Naive thymus-derived CD4-positive, alpha-beta T cell (primary cell): ENCODE results near the gene BAZ1B. TPM values are rescaled to one million over a fixed set of nuclear protein-coding genes. Genes with fewer than 3 reads are reported as not detected.

Experiments
- ATAC-seq: fragments of 150-1000 bp; cut with Tn5 transposase; 2 replicates; pipeline ENCODE4 v1.10.0; 2021; ENCODE audit warnings: mild to moderate bottlenecking, moderate library complexity
- CTCF ChIA-PET: fragments of 350-600 bp; sonication (Branson Sonifier 250); formaldehyde crosslinking; loops from one replicate; lab custom pipeline; 2021; ENCODE audit warnings: antibody characterized with exemption; lab: Charles Lee
- POLR2A ChIA-PET: fragments of 350-600 bp; sonication (Branson Sonifier 250); formaldehyde crosslinking; loops from one replicate; lab custom pipeline; 2021; ENCODE audit warnings: antibody characterized with exemption, inconsistent platforms; lab: Charles Lee
- DNase-seq, 9 donors: peaks; one replicate each; pipeline versions ENCODE4 v3.0.0 to v3.0.0-alpha.2; 2020 to 2022; ENCODE audit warnings: mixed read lengths in 1 of 9
- H3K27ac ChIP-seq: one replicate; pipeline ENCODE4 v1.7.0; 2013; ENCODE audit warnings: mild to moderate bottlenecking, low read depth, low read length, moderate library complexity
- H3K27me3 ChIP-seq, 2 donors: one replicate each; pipeline ENCODE4 v1.7.0; 2013; ENCODE audit warnings: low read length in 2 of 2, mild to moderate bottlenecking in 2 of 2, moderate library complexity in 2 of 2; ENCODE audit not compliant: control insufficient read depth in 2 of 2, insufficient read depth in 2 of 2
- H3K36me3 ChIP-seq, 3 experiments: 1 replicate in 2 of 3; 2 replicates in 1 of 3; pipeline ENCODE4 v1.7.0; 2013; ENCODE audit warnings: low read length in 3 of 3, mild to moderate bottlenecking in 3 of 3, moderate library complexity in 1 of 3; ENCODE audit not compliant: insufficient read depth in 3 of 3, control insufficient read depth in 2 of 3
- H3K4me1 ChIP-seq, 2 donors: one replicate each; pipeline ENCODE4 v1.7.0; 2013; ENCODE audit warnings: low read length in 2 of 2, mild to moderate bottlenecking in 2 of 2, moderate library complexity in 1 of 2; ENCODE audit not compliant: control insufficient read depth in 2 of 2, insufficient read depth in 2 of 2
- H3K4me3 ChIP-seq: 2 replicates; pipeline ENCODE4 v1.7.0; 2013; ENCODE audit warnings: mild to moderate bottlenecking, low read length
- H3K9me3 ChIP-seq, 3 experiments: 1 replicate in 2 of 3; 2 replicates in 1 of 3; pipeline ENCODE4 v1.7.0; 2013; ENCODE audit warnings: low read length in 3 of 3; ENCODE audit not compliant: control insufficient read depth in 2 of 3
- H3K27ac Mint-ChIP-seq, 9 donors: one replicate each; pipeline ENCODE4 v1.8.0; 2020 to 2022; ENCODE audit warnings: mixed read lengths in 9 of 9, mild to moderate bottlenecking in 8 of 9, moderate library complexity in 5 of 9, inconsistent platforms in 2 of 9
- H3K27me3 Mint-ChIP-seq, 5 donors: one replicate each; pipeline ENCODE4 v1.8.0; 2021 to 2022; ENCODE audit warnings: mixed read lengths in 5 of 5, mild to moderate bottlenecking in 1 of 5
- H3K36me3 Mint-ChIP-seq, 5 donors: one replicate each; pipeline ENCODE4 v1.8.0; 2020 to 2022; ENCODE audit warnings: mixed read lengths in 5 of 5, mild to moderate bottlenecking in 3 of 5, inconsistent platforms in 1 of 5
- H3K4me1 Mint-ChIP-seq, 7 donors: one replicate each; pipeline ENCODE4 v1.8.0; 2020 to 2022; ENCODE audit warnings: mixed read lengths in 7 of 7, mild to moderate bottlenecking in 3 of 7, inconsistent platforms in 1 of 7
- H3K4me3 Mint-ChIP-seq, 10 donors: one replicate each; pipeline ENCODE4 v1.8.0; 2020 to 2022; ENCODE audit warnings: mild to moderate bottlenecking in 10 of 10, mixed read lengths in 10 of 10, moderate library complexity in 6 of 10, inconsistent platforms in 2 of 10
- H3K9me3 Mint-ChIP-seq, 11 donors: one replicate each; pipeline ENCODE4 v1.8.0; 2020 to 2022; ENCODE audit warnings: mixed read lengths in 11 of 11, mild to moderate bottlenecking in 4 of 11, inconsistent platforms in 1 of 11, moderate library complexity in 1 of 11
- intact Hi-C, 2 donors: fragments of 100-400 bp; cut with micrococcal nuclease; formaldehyde crosslinking; loops; one replicate each; pipeline ENCODE4 v1.15.1; 2023
- polyA plus RNA-seq, 2 donors: library from polyadenylated mRNA; unstranded; fragments of 300-500 nt; fragmentation: Illumina TruSeq; gene quantifications; one replicate each; pipeline ENCODE4 v1.2.3, GENCODE V29; 2021
- total RNA-seq, 6 experiments: library from RNA in 5 of 6; stranded (reverse) in 5 of 6; gene quantifications; 1 replicate in 5 of 6; 2 replicates in 1 of 6; pipeline ENCODE4 v1.2.3 and lab custom pipeline; 2021 to 2026

BAZ1B gene, protein sequence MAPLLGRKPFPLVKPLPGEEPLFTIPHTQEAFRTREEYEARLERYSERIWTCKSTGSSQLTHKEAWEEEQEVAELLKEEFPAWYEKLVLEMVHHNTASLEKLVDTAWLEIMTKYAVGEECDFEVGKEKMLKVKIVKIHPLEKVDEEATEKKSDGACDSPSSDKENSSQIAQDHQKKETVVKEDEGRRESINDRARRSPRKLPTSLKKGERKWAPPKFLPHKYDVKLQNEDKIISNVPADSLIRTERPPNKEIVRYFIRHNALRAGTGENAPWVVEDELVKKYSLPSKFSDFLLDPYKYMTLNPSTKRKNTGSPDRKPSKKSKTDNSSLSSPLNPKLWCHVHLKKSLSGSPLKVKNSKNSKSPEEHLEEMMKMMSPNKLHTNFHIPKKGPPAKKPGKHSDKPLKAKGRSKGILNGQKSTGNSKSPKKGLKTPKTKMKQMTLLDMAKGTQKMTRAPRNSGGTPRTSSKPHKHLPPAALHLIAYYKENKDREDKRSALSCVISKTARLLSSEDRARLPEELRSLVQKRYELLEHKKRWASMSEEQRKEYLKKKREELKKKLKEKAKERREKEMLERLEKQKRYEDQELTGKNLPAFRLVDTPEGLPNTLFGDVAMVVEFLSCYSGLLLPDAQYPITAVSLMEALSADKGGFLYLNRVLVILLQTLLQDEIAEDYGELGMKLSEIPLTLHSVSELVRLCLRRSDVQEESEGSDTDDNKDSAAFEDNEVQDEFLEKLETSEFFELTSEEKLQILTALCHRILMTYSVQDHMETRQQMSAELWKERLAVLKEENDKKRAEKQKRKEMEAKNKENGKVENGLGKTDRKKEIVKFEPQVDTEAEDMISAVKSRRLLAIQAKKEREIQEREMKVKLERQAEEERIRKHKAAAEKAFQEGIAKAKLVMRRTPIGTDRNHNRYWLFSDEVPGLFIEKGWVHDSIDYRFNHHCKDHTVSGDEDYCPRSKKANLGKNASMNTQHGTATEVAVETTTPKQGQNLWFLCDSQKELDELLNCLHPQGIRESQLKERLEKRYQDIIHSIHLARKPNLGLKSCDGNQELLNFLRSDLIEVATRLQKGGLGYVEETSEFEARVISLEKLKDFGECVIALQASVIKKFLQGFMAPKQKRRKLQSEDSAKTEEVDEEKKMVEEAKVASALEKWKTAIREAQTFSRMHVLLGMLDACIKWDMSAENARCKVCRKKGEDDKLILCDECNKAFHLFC (N-terminal part only)
- 10 to 100 TPM; 44.7 to 90.3 (median 66.7) TPM for total RNA-seq
- polyA plus RNA-seq: 10 to 100 TPM; 14.7 to 32.5 TPM
- 199 reads per million, percentile 93 among the genes with 10 or more reads in this experiment for total RNA-seq (lab: John Stamatoyannopoulos, UW)

DNA sequence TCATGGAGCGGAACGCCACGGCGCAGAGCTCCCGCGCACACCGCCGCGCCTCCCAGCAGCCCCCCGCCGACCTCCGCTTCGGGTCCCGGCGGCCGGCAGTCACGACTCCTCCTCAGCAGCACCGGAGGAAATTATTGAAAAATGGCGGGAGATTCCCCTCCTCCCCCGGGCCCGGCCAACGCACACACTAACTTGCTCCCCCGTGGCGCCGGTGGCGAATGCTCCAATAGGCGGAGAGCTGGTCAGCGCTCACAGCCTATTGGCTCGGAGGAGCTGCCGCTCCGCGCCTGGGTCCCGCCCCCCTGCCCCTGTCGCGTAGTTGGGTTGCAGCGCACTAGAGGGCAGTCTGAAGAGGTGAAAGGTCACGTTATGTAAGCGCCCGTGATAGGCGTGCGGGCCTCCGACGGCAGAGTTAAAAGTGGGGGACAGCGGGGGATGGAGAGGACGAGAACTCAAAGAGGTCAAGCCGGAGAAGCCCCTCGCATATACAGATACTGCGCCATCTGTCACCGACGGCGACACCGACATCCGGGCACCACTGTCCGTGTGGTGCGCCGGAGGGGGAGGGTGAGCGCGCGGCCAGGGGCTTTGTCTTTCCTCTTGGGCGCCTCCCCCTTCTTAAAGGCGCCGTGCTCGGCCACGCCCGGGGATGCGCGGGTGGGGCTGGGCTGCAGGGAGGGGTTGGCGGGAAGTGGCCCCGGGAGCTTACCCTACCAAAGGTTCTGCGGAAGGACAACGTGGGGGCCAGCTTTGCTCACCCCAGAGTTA is at the start of gene BAZ1B:
Gene BAZ1B (minus strand): TSS at position 189 of the 768 bp plus-strand sequence. CDS start 360 bp downstream, outside the sequence.
- intact Hi-C loops: loop anchor here (1.0 to 5.0 kb wide), 10 partner anchors 9 to 693 kb away; partner anchors contain the start of genes ABHD11 (in 2 of the 2), BCL7B (in 2 of the 2), BUD23 (in 2 of the 2) and DNAJC30 (in 2 of the 2)
- peaks cover 0 to 2% (median 0%) of the 10 kb centered on the region in 11 donors for H3K9me3 Mint-ChIP-seq
- peaks cover 56 to 78% (median 70%) of the 10 kb centered on the region in 7 donors for H3K4me1 Mint-ChIP-seq

DNA sequence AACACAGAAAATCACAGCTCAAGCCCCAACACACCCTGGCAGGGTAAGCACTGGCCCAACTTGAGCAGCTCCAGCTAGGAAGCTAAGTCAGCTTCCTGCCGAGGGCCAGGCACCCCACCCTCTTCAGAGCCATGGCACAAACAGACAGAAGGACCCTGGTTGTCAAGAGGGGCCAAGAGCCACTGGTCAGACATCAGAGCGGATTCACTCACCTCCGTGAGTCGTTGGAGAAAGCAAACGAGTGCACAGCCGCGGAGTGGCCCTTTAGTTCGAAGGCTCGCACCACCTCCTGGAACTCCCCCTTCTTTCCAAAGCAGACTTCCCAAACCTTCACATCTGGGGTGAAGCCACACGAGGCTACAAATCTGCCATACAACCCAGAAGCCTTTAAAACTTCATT is 48.9 kb upstream of the BAZ1B start:
- DNase-seq (no peak), ATAC-seq (no peak)
- Histone ChIP-seq H3K27ac (no peak overlapping the region), H3K27me3 (no peaks in the 10 kb centered on the region), H3K9me3 (no peaks in the 10 kb centered on the region), H3K4me1 (peaks cover under 1 to 13% of the 10 kb centered on the region in 2 donors), H3K36me3 (peaks cover 6 to 59% (median 26%) of the 10 kb centered on the region in 3 experiments), H3K4me3 (no peak overlapping the region)
- Mint-ChIP-seq H3K36me3 (peaks cover 4 to 44% (median 14%) of the 10 kb centered on the region in 5 donors), H3K4me1 (peaks cover 11 to 38% (median 29%) of the 10 kb centered on the region in 7 donors), H3K9me3 (no peaks in the 10 kb centered on the region), H3K4me3 (no peak overlapping the region), H3K27me3 (no peaks in the 10 kb centered on the region), H3K27ac (peak overlapping the region in 2 of 9 donors; percentile 36 to 51)
- intact Hi-C loops: loop anchor here (10.0 kb wide), 2 partner anchors 274 to 604 kb away; partner anchors contain the start of genes EIF4H (in 1 of the 2) and METTL27 (in 1 of the 2)
- ChIA-PET POLR2A (no interaction called here), CTCF (interaction anchor here (0.6 kb wide), 1 partner anchor 11 kb away, joined by 3 read pairs; no protein-coding TSS in a partner anchor)

More for the DNA sequence above, at the start of gene BAZ1B:
- DNase-seq (peak; percentile 86 to 96 (median 91)), ATAC-seq (peak; percentile 98)
- Mint-ChIP-seq H3K27ac (peak within 1 kb of the TSS; percentile 95 to 100 (median 98)), H3K27me3 (no peaks in the 10 kb centered on the region), H3K36me3 (peaks cover 4 to 18% (median 11%) of the 10 kb centered on the region in 5 donors), H3K4me3 (peak within 1 kb of the TSS; percentile 91 to 99 (median 96))
- POLR2A ChIA-PET: interaction anchor here (0.5 to 4.2 kb wide), 16 partner anchors 12 to 692 kb away, joined by 3 to 46 read pairs (median 3); partner anchors contain the start of genes ABHD11, BCL7B and TBL2
- Histone ChIP-seq H3K4me1 (peaks cover 34 to 53% of the 10 kb centered on the region in 2 donors), H3K27ac (peak within 1 kb of the TSS; percentile 85), H3K4me3 (peak within 1 kb of the TSS; percentile 75), H3K36me3 (peaks cover 0 to 6% (median 0%) of the 10 kb centered on the region in 3 experiments), H3K9me3 (no peaks in the 10 kb centered on the region), H3K27me3 (no peaks in the 10 kb centered on the region)
- CTCF ChIA-PET: no interaction called here

- ChIA-PET POLR2A (interaction anchor here (1.4 kb wide), 1 partner anchor 13 kb away, joined by 3 read pairs; the partner anchor contains the start of gene BCL7B), CTCF (no interaction called here)
- intact Hi-C loops: loop anchor here (10.0 kb wide), 2 partner anchors 274 to 604 kb away; partner anchors contain the start of genes EIF4H (in 1 of the 2) and METTL27 (in 1 of the 2)
- H3K9me3 Mint-ChIP-seq: no peaks in the 10 kb centered on the region
- no peak overlapping the region for H3K27ac Mint-ChIP-seq
- H3K9me3 ChIP-seq: no peaks in the 10 kb centered on the region
- no peaks in the 10 kb centered on the region for H3K27me3 ChIP-seq
- peaks cover 5 to 18% of the 10 kb centered on the region in 2 donors for H3K4me1 ChIP-seq
- DNase-seq (no peak), ATAC-seq (no peak)
- H3K4me3 ChIP-seq: no peak overlapping the region
- H3K27ac ChIP-seq: no peak overlapping the region
- no peaks in the 10 kb centered on the region for H3K27me3 Mint-ChIP-seq
- peaks cover 6 to 59% (median 26%) of the 10 kb centered on the region in 3 experiments for H3K36me3 ChIP-seq
- no peak overlapping the region for H3K4me3 Mint-ChIP-seq
- H3K36me3 Mint-ChIP-seq: peaks cover 4 to 44% (median 14%) of the 10 kb centered on the region in 5 donors
- peaks cover 11 to 43% (median 34%) of the 10 kb centered on the region in 7 donors for H3K4me1 Mint-ChIP-seq
Observed at GRCh38 chr7:73570521-73570920, 48.4 kb upstream of the BAZ1B start.

DNA sequence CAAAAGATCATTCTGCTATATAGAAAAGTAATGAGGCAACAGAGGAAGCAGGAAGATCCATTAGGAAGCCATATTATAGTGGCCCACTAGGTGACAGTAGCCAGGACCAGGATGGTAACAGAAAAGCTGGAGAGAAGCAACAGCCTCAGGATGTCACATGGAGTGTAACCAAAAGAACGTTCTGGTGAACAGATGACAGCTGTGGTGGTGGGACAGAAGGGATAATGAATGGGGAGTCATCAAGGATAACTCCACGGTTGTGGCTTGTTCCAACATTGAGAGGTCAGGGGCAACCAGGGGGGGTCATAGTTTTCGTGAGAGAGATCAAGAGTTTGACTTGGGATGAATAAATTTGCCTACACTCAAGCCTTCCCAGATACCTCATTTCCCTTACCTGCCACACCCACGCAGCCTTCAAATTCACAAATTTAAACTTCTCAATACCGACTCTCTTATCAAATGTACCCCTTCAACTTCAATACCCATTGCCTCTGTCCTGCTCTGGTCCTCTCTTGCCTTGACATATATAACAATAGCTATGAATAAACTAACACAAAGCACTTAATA is 47.0 kb upstream of the BAZ1B start:
- Histone ChIP-seq H3K27ac (no peak overlapping the region), H3K4me1 (peaks cover 7 to 18% of the 10 kb centered on the region in 2 donors), H3K9me3 (no peaks in the 10 kb centered on the region), H3K36me3 (peaks cover 6 to 50% (median 20%) of the 10 kb centered on the region in 3 experiments), H3K4me3 (no peak overlapping the region), H3K27me3 (no peaks in the 10 kb centered on the region)
- Mint-ChIP-seq H3K4me3 (no peak overlapping the region), H3K4me1 (peaks cover 14 to 44% (median 33%) of the 10 kb centered on the region in 7 donors), H3K27ac (peak overlapping the region in 4 of 9 donors; percentile 4 to 48 (median 8)), H3K27me3 (no peaks in the 10 kb centered on the region), H3K9me3 (no peaks in the 10 kb centered on the region), H3K36me3 (peaks cover 4 to 39% (median 10%) of the 10 kb centered on the region in 5 donors)
- POLR2A ChIA-PET: interaction anchor here (0.6 to 2.4 kb wide), 4 partner anchors 9 to 69 kb away, joined by 3 to 10 read pairs (median 6); partner anchors contain the start of genes BAZ1B, BCL7B and TBL2
- ATAC-seq (no peak), DNase-seq (no peak)
- CTCF ChIA-PET: interaction anchor here (0.6 kb wide), 1 partner anchor 42 kb away, joined by 4 read pairs; no protein-coding TSS in a partner anchor
- intact Hi-C loops: no loop called here
